ENCODE measurements around the gene MZT2B.
"Not testable (repeated sequence)": the region's sequence is repeated elsewhere in the genome, so short reads cannot be mapped to it uniquely, and the experiment has no call there.

Gene MZT2B

GRCh38 chr2:130180404-130181324 is 1.4 kb upstream of the MZT2B start:
- peak; percentile 4 for DNase-seq (ENCODE audit: low spot score)

GRCh38 chr2:130181325-130181879 is 660 bp upstream of the MZT2B start, which contains the start of gene SMPD4:
TSS of gene SMPD4 (minus strand) at chr2:130181602. CDS start at chr2:130176592, 5,010 bp downstream.
- peak; percentile 91 for DNase-seq (ENCODE audit: low spot score)

- DNase-seq (ENCODE audit: low spot score), result peak; percentile 13
Observed at GRCh38 chr2:130182826-130183511, 907 bp downstream of the MZT2B start.

- DNase-seq (ENCODE audit: low spot score), result no peak
Observed at GRCh38 chr2:130183512-130184373, 1.7 kb downstream of the MZT2B start.

GRCh38 chr2:130185436-130185835 is 3.4 kb downstream of the MZT2B start:
- no peak for DNase-seq (ENCODE audit: low spot score)

- DNase-seq (ENCODE audit: low spot score), result no peak
Observed at GRCh38 chr2:130185896-130186295, 3.8 kb downstream of the MZT2B start.

GRCh38 chr2:130186391-130186790 is 4.3 kb downstream of the MZT2B start:
- no peak for DNase-seq (ENCODE audit: low spot score)

GRCh38 chr2:130187268-130187667 is 5.2 kb downstream of the MZT2B start:
- no peak for DNase-seq (ENCODE audit: low spot score)

GRCh38 chr2:130187859-130188792 is 6.1 kb downstream of the MZT2B start:
- DNase-seq (ENCODE audit: low spot score), result not testable (repeated sequence)

GRCh38 chr2:130188958-130189357 is 6.9 kb downstream of the MZT2B start:
- not testable (repeated sequence) for DNase-seq (ENCODE audit: low spot score)

GRCh38 chr2:130190237-130190636 is 8.2 kb downstream of the MZT2B start:
- no peak for DNase-seq (ENCODE audit: low spot score)

GRCh38 chr2:130191319-130191718 is 9.3 kb downstream of the MZT2B start:
- DNase-seq (ENCODE audit: low spot score), result not testable (repeated sequence)

- not testable (repeated sequence) for DNase-seq (ENCODE audit: low spot score)
Observed at GRCh38 chr2:130192451-130192850, 10.4 kb downstream of the MZT2B start.

- not testable (repeated sequence) for DNase-seq (ENCODE audit: low spot score)
Observed at GRCh38 chr2:130193824-130194223, 11.8 kb downstream of the MZT2B start.

- DNase-seq (ENCODE audit: low spot score), result not testable (repeated sequence)
Observed at GRCh38 chr2:130195089-130195635, 13.1 kb downstream of the MZT2B start.

- not testable (repeated sequence) for DNase-seq (ENCODE audit: low spot score)
Observed at GRCh38 chr2:130196052-130196451, 14.0 kb downstream of the MZT2B start.

- DNase-seq (ENCODE audit: low spot score), result no peak
Observed at GRCh38 chr2:130198343-130198742, 16.3 kb downstream of the MZT2B start, which contains the start of gene TUBA3E. TSS of gene TUBA3E (minus strand) at chr2:130198439. CDS start at chr2:130198360, 79 bp downstream.

GRCh38 chr2:130202518-130202917 is 20.5 kb downstream of the MZT2B start:
- DNase-seq (ENCODE audit: low spot score), result not testable (repeated sequence)

GRCh38 chr2:130203150-130203549 is 21.1 kb downstream of the MZT2B start:
- not testable (repeated sequence) for DNase-seq (ENCODE audit: low spot score)

- DNase-seq (ENCODE audit: low spot score), result not testable (repeated sequence)
Observed at GRCh38 chr2:130207051-130207450, 25.0 kb downstream of the MZT2B start.
